Cortex of kidney (tissue), 1 donor: Measurements from ENCODE around the gene FBXL19.

Experiments used
- DNase-seq: peaks from one replicate; lab custom pipeline; 2025; lab: John Stamatoyannopoulos, UW

The FBXL19 gene

GRCh38 chr16:30986129-30986991, 63.0 kb downstream of the FBXL19 start:
- no peak for DNase-seq

- no peak for DNase-seq
These were observed 64.3 kb downstream of the FBXL19 start for GRCh38 chr16:30987581-30988190.

GRCh38 chr16:30989469-30990047, 66.2 kb downstream of the FBXL19 start:
- DNase-seq = no peak

DNA sequence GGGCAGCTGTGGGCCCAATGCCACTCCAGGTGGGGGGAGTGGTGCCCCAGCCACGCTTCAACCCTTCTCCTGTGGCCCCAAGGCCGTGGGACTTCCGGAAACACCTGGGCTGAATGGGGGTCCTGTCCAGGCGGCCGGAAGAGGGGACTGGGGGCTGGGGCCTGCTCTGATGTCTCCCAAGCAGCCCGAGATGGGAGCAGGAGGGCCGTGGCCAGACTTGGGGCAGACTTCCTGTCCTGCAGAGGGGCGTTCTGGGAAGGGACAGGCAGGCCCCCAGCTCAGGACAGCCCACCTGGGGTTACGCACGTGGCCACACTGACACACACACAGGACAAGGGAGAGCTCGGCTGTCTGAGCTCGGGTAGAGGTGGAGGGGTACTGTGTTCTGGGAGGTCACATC, 66.7 kb downstream of the FBXL19 start:
- DNase-seq = no peak

DNA sequence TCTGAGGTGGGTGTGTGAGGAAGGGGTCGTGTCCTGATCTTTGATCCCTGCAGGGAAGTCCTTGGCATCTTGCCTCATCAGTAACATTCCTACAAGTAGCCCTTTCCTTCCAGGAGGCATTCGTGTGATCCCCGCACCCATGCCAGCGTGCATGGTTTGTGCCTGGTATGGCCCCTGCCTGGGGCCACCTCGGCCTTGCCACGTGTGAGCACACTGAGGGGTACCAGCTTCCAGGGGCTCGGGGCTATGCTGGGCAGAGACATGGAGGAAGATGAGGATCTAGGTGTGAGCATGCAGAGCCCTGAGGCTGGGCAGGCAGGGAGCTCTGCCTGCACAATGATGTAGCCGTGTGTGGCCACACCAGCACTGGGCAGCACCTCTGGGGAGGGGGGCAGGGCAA, 67.7 kb downstream of the FBXL19 start:
- DNase-seq = no peak

DNA sequence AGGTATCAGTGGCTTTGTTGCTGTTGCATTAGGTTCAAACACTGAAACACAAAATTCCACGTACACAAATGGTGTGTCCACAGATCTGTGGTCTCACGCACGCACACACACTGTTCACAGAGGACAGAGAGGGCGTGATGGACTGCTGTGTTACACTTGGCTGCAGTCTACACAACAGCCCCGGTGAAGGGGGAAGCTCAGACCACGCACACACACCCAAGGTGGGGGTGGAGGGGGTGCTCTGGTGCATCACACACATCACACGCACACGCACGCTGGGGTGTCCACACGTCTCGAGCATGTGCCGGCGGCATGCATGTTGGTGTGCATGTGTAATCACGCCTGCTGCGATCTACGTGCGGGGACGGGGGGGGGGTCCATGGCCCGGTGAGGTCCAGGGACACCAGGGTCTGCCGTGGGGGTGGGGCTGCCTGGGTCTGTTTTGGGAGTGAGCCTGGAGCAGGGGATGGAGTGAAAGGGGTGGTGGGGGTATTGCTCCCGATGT, 69.0 kb downstream of the FBXL19 start:
- no peak for DNase-seq

DNA sequence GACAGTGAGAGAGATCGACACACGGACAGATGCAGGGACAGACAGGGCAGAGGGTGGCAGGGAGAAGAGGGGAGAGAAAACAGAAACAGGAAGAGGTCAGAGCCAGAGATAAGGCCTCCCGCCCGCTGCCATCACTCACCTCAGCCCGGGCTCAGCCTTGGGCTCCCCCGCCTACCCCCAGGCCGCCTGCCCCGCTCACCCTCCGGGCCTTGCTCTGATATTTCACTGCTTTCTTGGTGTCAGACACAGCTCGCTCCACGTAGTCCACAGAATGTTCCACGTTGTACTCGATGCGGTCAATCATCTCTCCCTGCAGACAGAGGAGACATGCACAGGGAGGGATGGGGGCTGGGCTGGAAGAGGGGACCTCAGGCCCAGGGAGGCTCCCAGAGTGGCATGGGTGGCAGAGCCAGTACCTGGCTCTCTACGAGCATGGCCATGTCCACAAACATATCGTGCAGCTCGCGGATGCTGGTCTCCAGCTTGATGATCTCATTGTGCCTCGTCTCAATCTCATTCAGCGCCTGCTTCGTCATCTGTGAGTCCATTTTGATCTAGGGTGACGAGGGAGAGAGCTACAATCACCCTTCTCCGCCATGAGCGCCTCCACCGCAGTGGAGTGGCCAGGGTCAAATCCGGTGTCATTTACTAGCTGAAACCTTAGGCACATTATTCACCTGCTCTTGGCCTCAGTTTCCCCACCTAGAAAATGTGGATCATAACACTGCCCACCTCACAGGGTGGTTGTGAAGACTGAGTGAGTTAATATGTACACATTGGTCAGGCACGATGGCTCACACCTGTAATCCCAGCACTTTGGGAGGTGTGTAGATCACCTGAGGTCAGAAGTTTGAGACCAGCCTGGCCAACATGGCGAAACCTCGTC, 69.8 kb downstream of the FBXL19 start:
- DNase-seq = no peak

GRCh38 chr16:30995927-30996323, 72.6 kb downstream of the FBXL19 start:
- no peak for DNase-seq

DNA sequence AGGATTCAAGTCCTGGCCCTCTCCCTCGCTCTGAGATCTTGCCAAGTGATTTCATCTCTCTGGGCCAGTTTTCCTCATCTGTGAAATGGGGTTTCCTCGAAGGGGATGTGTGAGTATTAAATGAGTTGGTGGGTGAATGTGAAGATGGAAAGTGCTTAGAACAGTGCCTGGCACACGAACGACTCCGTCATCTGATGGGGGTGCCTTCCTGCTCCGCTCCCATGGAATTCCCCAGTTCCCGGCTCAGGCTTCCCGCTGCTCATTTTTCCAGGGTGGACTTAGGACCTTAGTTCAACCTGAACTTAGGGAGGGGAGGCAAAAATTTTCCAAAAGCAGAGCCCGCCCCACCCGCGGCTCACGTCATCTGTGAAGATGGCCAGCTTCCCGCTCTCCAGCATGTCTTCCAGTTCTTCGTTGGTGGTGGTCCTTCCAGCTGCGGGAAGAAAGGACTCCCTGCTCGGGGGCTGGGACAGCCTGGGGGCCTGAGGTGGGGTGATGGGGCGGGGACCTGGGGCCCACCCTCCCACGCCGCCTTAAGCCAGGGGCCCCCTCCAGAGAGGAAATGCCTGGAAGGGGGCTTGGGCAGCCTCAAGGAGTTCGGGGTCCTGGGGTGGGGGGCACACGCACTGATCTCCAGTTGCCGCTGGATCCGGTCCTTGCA, 73.1 kb downstream of the FBXL19 start:
- no peak for DNase-seq

DNA sequence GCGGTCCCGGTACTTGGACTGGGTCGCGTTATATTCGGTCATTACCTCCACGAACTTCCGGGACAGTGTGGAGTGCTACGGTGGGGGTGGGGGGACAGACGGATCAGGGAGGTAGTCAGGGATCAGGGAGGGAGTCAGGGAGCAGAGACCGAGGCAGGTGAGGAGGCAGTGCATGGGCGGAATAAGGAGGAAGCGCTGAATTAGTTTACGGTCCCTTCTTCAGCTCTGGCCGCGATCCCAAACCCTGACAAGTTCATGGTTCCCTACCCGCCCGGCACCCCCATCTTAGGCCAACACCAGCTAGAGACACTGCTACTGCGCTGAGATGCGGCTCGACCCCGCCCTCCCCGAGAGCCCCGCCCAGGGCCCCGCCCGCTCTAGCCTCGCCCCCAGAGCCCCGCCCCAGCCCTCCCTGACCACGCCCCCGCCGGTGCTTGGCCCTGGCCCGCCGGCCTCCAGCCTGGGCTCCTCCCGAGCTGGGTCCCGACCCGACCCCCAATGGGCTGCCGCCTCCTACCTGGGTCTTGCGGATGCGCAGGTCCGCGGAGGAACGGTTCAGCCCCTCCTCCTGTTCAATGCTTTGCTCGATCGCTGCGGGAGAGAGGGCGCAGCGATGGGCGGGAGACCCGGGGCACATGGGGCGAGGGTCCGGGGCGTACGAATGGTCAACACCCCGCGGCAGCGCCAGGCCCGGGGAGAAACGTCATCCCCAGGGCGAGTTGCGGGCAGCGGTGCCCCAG, 73.8 kb downstream of the FBXL19 start:
- no peak for DNase-seq

- DNase-seq = no peak
These were observed 74.6 kb downstream of the FBXL19 start for GRCh38 chr16:30997725-30998711.
